Measurements from ENCODE around the gene DST.

DNA sequence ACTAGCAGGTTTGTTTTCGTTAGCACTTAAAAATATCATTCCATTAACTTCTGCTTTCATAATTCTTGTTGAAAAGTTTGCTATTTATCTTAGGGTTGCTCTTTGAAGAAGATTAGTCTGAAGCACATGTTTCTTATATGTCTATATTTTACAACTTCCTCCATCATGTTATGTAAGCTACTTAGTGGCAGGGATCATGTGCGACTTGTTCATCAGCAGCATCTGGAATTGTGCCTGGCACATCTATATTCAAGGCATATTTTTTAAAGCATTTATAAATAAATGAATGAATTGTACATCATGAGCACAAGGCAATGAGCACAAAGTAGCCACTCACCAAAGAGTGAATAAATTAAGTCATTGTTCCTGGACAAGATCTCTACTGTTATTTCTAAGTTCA lies 208.1 kb downstream of the DST start:
- TF ChIP-seq CTCF (IDR thresholded peaks at IDR 0.05; ENCODE audit: low read length), result no peak
- TF ChIP-seq EZH2 (IDR thresholded peaks at IDR 0.05; ENCODE audit: borderline replicate concordance, low read length), result no peak
